Pancreas (tissue), 10 donors: ENCODE data around the gene PREPL. TPM values are rescaled to one million over a fixed set of nuclear protein-coding genes. Genes with fewer than 3 reads are reported as not detected.
A peak's percentile ranks its signal among the peaks of the same experiment; 100 is the strongest.

ENCODE experiments used
- ATAC-seq, 4 donors: fragments of 200-7000 bp; cut with Tn5 transposase; one replicate each; pipeline versions ENCODE4 v1.8.0 to v1.9.1; 2020; ENCODE audit warnings: mild to moderate bottlenecking in 4 of 4, moderate library complexity in 4 of 4
- DNase-seq, 6 donors: peaks; one replicate each; pipeline ENCODE4 v3.0.0-alpha.2; 2020
- FAIRE-seq: peaks from 2 replicates; lab custom pipeline; 2012; peaks lifted over from hg19 to GRCh38; lab: Jason Lieb, UNC
- H3K27ac ChIP-seq, 4 donors: fragments of 200-600 bp; sonication (generic); 1 replicate in 3 of 4; 2 replicates in 1 of 4; pipeline versions ENCODE4 v1.5.0 to v1.8.0; 2020
- H3K27me3 ChIP-seq, 4 donors: fragments of 200-600 bp; one replicate each; pipeline ENCODE4 v1.8.0; 2021
- H3K36me3 ChIP-seq, 3 donors: fragments of 200-600 bp; sonication (generic) in 1 of 3; one replicate each; pipeline versions ENCODE4 v1.5.0 to v1.8.0; 2020 to 2021
- H3K4me1 ChIP-seq, 3 donors: fragments of 200-600 bp; one replicate each; pipeline ENCODE4 v1.8.0; 2021
- H3K4me3 ChIP-seq, 4 donors: fragments of 200-600 bp; sonication (generic) in 2 of 4; one replicate each; pipeline versions ENCODE4 v1.5.0 to v1.8.0; 2020 to 2021
- H3K9me3 ChIP-seq, 4 donors: fragments of 200-600 bp; one replicate each; pipeline ENCODE4 v1.8.0; 2021
- CTCF ChIP-seq, 4 donors: fragments of 200-600 bp; sonication (generic) in 3 of 4; IDR thresholded peaks; one replicate each; pipeline versions ENCODE4 v1.5.0 to v1.8.0; 2021; ENCODE audit warnings: antibody characterized with exemption in 4 of 4
- WGBS, 2 donors: extraction: QIAGEN DNeasy Blood & Tissue Kit; methylation state at CpG; one replicate each; pipeline ENCODE4 v1.1.7; 2013; 5-methylcytosine and 5-hydroxymethylcytosine counted together
- intact Hi-C, 3 donors: fragments of 100-400 bp; cut with DNase I; formaldehyde crosslinking; loops; one replicate each; pipeline versions ENCODE4 v1.11.1 to v1.14.2; 2022
- polyA plus RNA-seq, 2 donors: library from polyadenylated mRNA; stranded (reverse); fragments of 200-250 nt; gene quantifications; one replicate each; pipeline ENCODE4 v1.2.3, GENCODE V29; 2013
- total RNA-seq, 6 donors: library from RNA; stranded (reverse); fragmentation: NEBNext Ultra II Directional in 4 of 6; extraction: Animal tissue kit (Norgen Biotek cat#: 25700) in 4 of 6; gene quantifications; one replicate each; pipeline versions ENCODE4 v1.2.1 to v1.2.4, GENCODE V29; 2021 to 2023
- donor health status: healthy with polysubstance abuse.
- donor health status: DM: no; HTN: no; CAD: no; lungs with moderate emphysema.
- donor health status: DM: no; HTN: no; CAD: no.
- donor health status: control.
- donor health status: control.
- donor health status: Bipolar disorder and iron deficiency.
- donor health status: DM: yes; HTN: yes; CAD: no.
- donor health status: DM: no; HTN: no; CAD: no.
- donor health status: DM: no; HTN: no; CAD: no.
- donor health status: DM: yes; HTN: yes; CAD: no.

The PREPL gene
- total and polyA plus RNA-seq, 8 donors = 5.5 to 32.2 (median 18.5) TPM

- Histone ChIP-seq H3K27ac (no peak overlapping the region), H3K4me1 (peaks cover 7 to 19% (median 14%) of the 10 kb centered on the region in 3 donors), H3K36me3 (peaks cover 0 to 22% (median 4%) of the 10 kb centered on the region in 3 donors), H3K4me3 (no peak overlapping the region), H3K27me3 (no peaks in the 10 kb centered on the region), H3K9me3 (no peaks in the 10 kb centered on the region)
- no peak for ATAC-seq
- 91 to 93% methylated on average over 2 of the region's 2 CpGs for WGBS, 2 donors
- TF ChIP-seq CTCF (IDR thresholded peaks at IDR 0.05) = no peak
- FAIRE-seq = no peak
- intact Hi-C loops = no loop called here
- DNase-seq = no peak
These were observed 25.3 kb downstream of the PREPL start for GRCh38 chr2:44335806-44336538.

DNA sequence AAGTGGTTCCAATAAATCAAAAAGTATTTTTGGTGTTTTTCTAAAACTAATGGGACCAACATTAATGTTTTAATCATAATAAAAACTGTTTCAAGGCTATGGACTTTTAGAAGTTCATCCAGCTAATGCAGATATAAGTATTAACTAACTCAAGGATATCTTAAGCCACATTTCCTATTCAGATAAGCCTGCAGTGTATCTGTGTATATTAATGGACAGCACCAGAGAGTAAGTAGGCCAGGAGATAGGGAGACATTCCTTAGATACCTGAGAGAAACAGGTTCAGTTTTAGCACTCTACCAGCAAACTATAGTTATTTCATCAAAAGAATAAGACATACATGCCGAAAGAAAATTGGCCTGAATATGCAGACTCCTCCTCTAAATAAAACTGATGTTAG lies 27.3 kb downstream of the PREPL start:
- intact Hi-C loops = no loop called here
- Histone ChIP-seq H3K4me3 (no peak overlapping the region), H3K27me3 (no peaks in the 10 kb centered on the region), H3K4me1 (peaks cover 5 to 9% (median 7%) of the 10 kb centered on the region in 3 donors), H3K9me3 (no peaks in the 10 kb centered on the region), H3K27ac (no peak overlapping the region), H3K36me3 (peaks cover 0 to 20% (median 0%) of the 10 kb centered on the region in 3 donors)
- DNase-seq = no peak
- TF ChIP-seq CTCF (IDR thresholded peaks at IDR 0.05) = no peak
- 28 to 29% methylated on average over 1 of the region's 1 CpG for WGBS, 2 donors
- ATAC-seq = peak in 3 of 4 donors; percentile 23 to 86 (median 61)
- FAIRE-seq = no peak

- Histone ChIP-seq H3K27ac (no peak overlapping the region), H3K36me3 (peaks cover 0 to 17% (median 13%) of the 10 kb centered on the region in 3 donors), H3K4me1 (peaks cover 5 to 9% (median 7%) of the 10 kb centered on the region in 3 donors), H3K27me3 (no peaks in the 10 kb centered on the region), H3K4me3 (no peak overlapping the region), H3K9me3 (no peaks in the 10 kb centered on the region)
- DNase-seq = no peak
- FAIRE-seq = no peak
- no peak for ATAC-seq
- intact Hi-C loops = no loop called here
- TF ChIP-seq CTCF (IDR thresholded peaks at IDR 0.05) = no peak
- WGBS, 2 donors = 97 to 100% methylated on average over 1 of the region's 1 CpG
These were observed 30.5 kb downstream of the PREPL start for GRCh38 chr2:44330801-44331200.

DNA sequence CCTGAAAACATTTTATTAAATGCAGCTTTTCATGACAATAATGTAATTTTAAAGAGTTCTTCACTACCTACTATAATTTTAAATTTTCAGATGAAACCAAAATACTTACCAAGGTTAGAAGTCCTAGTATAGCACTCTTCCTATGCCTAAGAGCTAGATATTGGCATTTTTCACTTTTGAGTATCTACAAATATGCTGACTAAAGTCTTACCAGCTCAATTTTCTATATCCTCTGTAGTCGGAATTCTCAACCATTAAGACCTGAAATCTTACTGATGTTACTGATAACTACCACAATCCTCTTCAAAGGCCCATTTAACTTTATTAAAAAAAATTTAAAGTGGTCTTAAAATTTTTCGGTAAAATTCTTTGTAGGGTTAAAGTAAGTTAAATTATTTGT lies 32.0 kb downstream of the PREPL start:
- WGBS, 2 donors = 89 to 93% methylated on average over 2 of the region's 2 CpGs
- DNase-seq (no peak), ATAC-seq (no peak), FAIRE-seq (no peak)
- Histone ChIP-seq H3K9me3 (no peaks in the 10 kb centered on the region), H3K4me1 (peaks cover 12 to 17% (median 14%) of the 10 kb centered on the region in 3 donors), H3K27ac (no peak overlapping the region), H3K4me3 (no peak overlapping the region), H3K36me3 (peaks cover 0 to 17% (median 13%) of the 10 kb centered on the region in 3 donors), H3K27me3 (no peaks in the 10 kb centered on the region)
- TF ChIP-seq CTCF (IDR thresholded peaks at IDR 0.05) = no peak
- intact Hi-C loops = no loop called here

GRCh38 chr2:44328750-44329149 lies 32.5 kb downstream of the PREPL start:
- intact Hi-C loops = no loop called here
- H3K36me3 ChIP-seq = peaks cover 0 to 17% (median 13%) of the 10 kb centered on the region in 3 donors
- no peaks in the 10 kb centered on the region for H3K9me3 ChIP-seq
- no peak overlapping the region for H3K4me3 ChIP-seq
- FAIRE-seq = no peak
- H3K27ac ChIP-seq = no peak overlapping the region
- DNase-seq = no peak
- TF ChIP-seq CTCF (IDR thresholded peaks at IDR 0.05) = no peak
- WGBS, 2 donors = 86 to 92% methylated on average over 2 of the region's 2 CpGs
- H3K27me3 ChIP-seq = no peaks in the 10 kb centered on the region
- peaks cover 9 to 15% (median 12%) of the 10 kb centered on the region in 3 donors for H3K4me1 ChIP-seq
- no peak for ATAC-seq
